GM20000 (cell line): ENCODE results near the gene GSG1L2.

Source experiments
- DNase-seq: peaks from one replicate; pipeline ENCODE4 v3.0.0; 2012; ENCODE audit warnings: low spot score
- CTCF ChIP-seq: IDR thresholded peaks from 2 replicates; pipeline ENCODE4 v1.5.1; 2012; ENCODE audit warnings: mild to moderate bottlenecking, control low read depth; ENCODE audit errors: extremely low read depth, missing control alignments

GSG1L2 gene

GRCh38 chr17:9763643-9764042 lies 58.2 kb downstream of the GSG1L2 start:
- no peak for TF ChIP-seq CTCF
- DNase-seq: no peak

- DNase-seq: no peak
- TF ChIP-seq CTCF: no peak
Observed at GRCh38 chr17:9760266-9760665, 61.6 kb downstream of the GSG1L2 start.

- DNase-seq: no peak
- TF ChIP-seq CTCF: no peak
Observed at GRCh38 chr17:9755083-9755482, 66.8 kb downstream of the GSG1L2 start.
